Measurements from ENCODE around the gene RGS4. TPM values are rescaled to one million over a fixed set of nuclear protein-coding genes. Genes with fewer than 3 reads are reported as not detected.

Gene RGS4
- polyA plus RNA-seq, 4 donors: 1.1 to 2.7 (median 1.7) TPM; not detected in 1

DNA sequence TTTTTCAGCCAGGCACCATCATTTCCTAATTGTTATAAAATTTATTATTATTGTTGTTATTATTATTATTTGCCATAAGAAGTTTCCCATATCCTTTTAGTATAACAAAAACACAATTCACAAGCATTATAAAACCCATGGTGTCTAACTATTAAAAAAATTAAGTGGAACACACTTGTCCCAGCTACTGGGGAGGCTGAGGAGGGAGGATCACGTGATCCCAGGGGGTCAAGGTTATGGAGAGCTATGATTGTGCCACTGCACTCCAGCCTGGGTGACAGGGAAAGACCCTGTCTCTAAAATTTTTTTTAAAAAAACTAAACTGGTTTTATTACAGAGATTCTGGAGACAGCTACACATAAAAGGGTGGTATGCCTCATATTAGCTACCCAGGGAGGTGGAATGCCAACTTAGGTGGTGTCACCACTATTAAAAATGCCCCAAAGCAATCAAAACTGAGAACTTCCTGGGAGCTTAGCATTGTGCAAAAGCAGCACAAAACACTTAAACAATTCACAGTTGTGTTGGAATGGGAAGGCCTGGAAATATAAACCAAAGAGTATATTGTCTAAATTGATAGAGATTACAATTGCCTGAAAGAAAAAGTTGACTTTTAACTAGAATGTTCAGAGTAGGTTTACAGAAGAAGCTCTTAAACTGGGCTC lies 8.7 kb upstream of the RGS4 start:
- no peaks in the 10 kb centered on the region for H3K27me3 ChIP-seq (ENCODE audit: control insufficient read depth in 3 of 3, insufficient read depth in 3 of 3, low read length in 3 of 3)
- WGBS, 3 donors: 20 to 58% (median 41%) methylated on average over 1 of the region's 1 CpG
- no peak overlapping the region for H3K27ac ChIP-seq (ENCODE audit: low read depth in 1 of 3, low read length in 2 of 3)
- no peak for FAIRE-seq
- no peaks in the 10 kb centered on the region for H3K36me3 ChIP-seq (ENCODE audit: control insufficient read depth in 3 of 3, insufficient read depth in 2 of 3, low read depth in 1 of 3, low read length in 3 of 3)
- no peaks in the 10 kb centered on the region for H3K4me1 ChIP-seq (ENCODE audit: control insufficient read depth in 3 of 3, insufficient read depth in 2 of 3, low read depth in 1 of 3, low read length in 2 of 3)
- H3K4me3 ChIP-seq (ENCODE audit: low read depth in 1 of 3, low read length in 3 of 3): no peak overlapping the region
- H3K9me3 ChIP-seq (ENCODE audit: control insufficient read depth in 2 of 2, insufficient read depth in 1 of 2, low read depth in 1 of 2, low read length in 1 of 2): peaks cover 0 to 2% of the 10 kb centered on the region in 2 donors
- DNase-seq: no peak

DNA sequence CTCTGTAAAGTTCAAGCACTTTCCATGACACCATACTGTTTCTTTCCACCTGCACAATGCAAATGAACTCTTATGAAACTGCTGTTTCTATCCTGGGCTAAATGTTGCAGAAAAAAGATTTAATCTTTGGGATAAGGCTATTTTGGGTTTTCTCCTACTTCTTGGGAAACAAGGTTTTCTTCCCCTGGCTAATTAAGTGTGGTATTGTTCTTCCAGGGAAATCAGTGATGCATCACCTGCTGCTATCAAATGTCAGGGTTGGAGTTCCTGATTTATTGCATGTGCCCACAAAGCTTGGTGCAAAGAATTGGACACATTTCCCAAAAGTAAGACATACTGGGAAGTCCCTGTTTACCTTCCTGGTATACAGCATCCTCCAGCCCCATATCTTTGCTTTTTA lies 6.0 kb upstream of the RGS4 start:
- FAIRE-seq: no peak
- Histone ChIP-seq H3K36me3 (ENCODE audit: control insufficient read depth in 3 of 3, insufficient read depth in 2 of 3, low read depth in 1 of 3, low read length in 3 of 3) (no peaks in the 10 kb centered on the region), H3K9me3 (ENCODE audit: control insufficient read depth in 2 of 2, insufficient read depth in 1 of 2, low read depth in 1 of 2, low read length in 1 of 2) (no peaks in the 10 kb centered on the region), H3K27me3 (ENCODE audit: control insufficient read depth in 3 of 3, insufficient read depth in 3 of 3, low read length in 3 of 3) (no peaks in the 10 kb centered on the region), H3K4me1 (ENCODE audit: control insufficient read depth in 3 of 3, insufficient read depth in 2 of 3, low read depth in 1 of 3, low read length in 2 of 3) (no peaks in the 10 kb centered on the region), H3K27ac (ENCODE audit: low read depth in 1 of 3, low read length in 2 of 3) (no peak overlapping the region), H3K4me3 (ENCODE audit: low read depth in 1 of 3, low read length in 3 of 3) (no peak overlapping the region)
- DNase-seq: no peak

DNA sequence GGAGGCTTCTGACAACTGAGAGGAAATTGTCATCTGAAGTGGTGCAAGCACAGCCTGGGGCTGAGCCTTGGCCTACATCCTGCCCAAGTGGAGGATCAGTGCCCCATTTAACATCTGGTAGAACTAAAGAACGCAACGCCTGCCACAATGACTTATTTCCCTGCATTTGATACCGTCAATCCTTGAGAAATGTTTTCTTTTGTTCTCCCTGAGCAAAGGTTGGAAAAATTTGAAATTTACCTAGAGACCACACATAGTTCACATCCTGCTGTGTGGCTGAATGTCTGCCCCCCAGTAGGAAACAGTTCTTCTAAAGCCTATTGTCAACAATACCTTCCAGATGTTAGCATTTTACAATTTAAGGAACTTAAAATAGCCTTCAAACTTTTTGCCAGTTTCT lies 5.6 kb upstream of the RGS4 start:
- no peaks in the 10 kb centered on the region for H3K9me3 ChIP-seq (ENCODE audit: control insufficient read depth in 2 of 2, insufficient read depth in 1 of 2, low read depth in 1 of 2, low read length in 1 of 2)
- H3K4me3 ChIP-seq (ENCODE audit: low read depth in 1 of 3, low read length in 3 of 3): no peak overlapping the region
- WGBS, 3 donors: 57 to 63% (median 60%) methylated on average over 3 of the region's 3 CpGs
- H3K4me1 ChIP-seq (ENCODE audit: control insufficient read depth in 3 of 3, insufficient read depth in 2 of 3, low read depth in 1 of 3, low read length in 2 of 3): no peaks in the 10 kb centered on the region
- H3K27me3 ChIP-seq (ENCODE audit: control insufficient read depth in 3 of 3, insufficient read depth in 3 of 3, low read length in 3 of 3): no peaks in the 10 kb centered on the region
- no peak for DNase-seq
- no peaks in the 10 kb centered on the region for H3K36me3 ChIP-seq (ENCODE audit: control insufficient read depth in 3 of 3, insufficient read depth in 2 of 3, low read depth in 1 of 3, low read length in 3 of 3)
- H3K27ac ChIP-seq (ENCODE audit: low read depth in 1 of 3, low read length in 2 of 3): no peak overlapping the region
- FAIRE-seq: no peak

- FAIRE-seq: no peak
- H3K36me3 ChIP-seq (ENCODE audit: control insufficient read depth in 3 of 3, insufficient read depth in 2 of 3, low read depth in 1 of 3, low read length in 3 of 3): no peaks in the 10 kb centered on the region
- no peak overlapping the region for H3K27ac ChIP-seq (ENCODE audit: low read depth in 1 of 3, low read length in 2 of 3)
- H3K27me3 ChIP-seq (ENCODE audit: control insufficient read depth in 3 of 3, insufficient read depth in 3 of 3, low read length in 3 of 3): peaks cover 0 to 9% (median 0%) of the 10 kb centered on the region in 3 donors
- H3K4me3 ChIP-seq (ENCODE audit: low read depth in 1 of 3, low read length in 3 of 3): no peak overlapping the region
- no peak for DNase-seq
- H3K4me1 ChIP-seq (ENCODE audit: control insufficient read depth in 3 of 3, insufficient read depth in 2 of 3, low read depth in 1 of 3, low read length in 2 of 3): no peaks in the 10 kb centered on the region
- no peaks in the 10 kb centered on the region for H3K9me3 ChIP-seq (ENCODE audit: control insufficient read depth in 2 of 2, insufficient read depth in 1 of 2, low read depth in 1 of 2, low read length in 1 of 2)
- 15 to 65% (median 64%) methylated on average over 1 of the region's 1 CpG for WGBS, 3 donors
Measured at GRCh38 chr1:163066168-163066567, 3.0 kb upstream of the RGS4 start.

DNA sequence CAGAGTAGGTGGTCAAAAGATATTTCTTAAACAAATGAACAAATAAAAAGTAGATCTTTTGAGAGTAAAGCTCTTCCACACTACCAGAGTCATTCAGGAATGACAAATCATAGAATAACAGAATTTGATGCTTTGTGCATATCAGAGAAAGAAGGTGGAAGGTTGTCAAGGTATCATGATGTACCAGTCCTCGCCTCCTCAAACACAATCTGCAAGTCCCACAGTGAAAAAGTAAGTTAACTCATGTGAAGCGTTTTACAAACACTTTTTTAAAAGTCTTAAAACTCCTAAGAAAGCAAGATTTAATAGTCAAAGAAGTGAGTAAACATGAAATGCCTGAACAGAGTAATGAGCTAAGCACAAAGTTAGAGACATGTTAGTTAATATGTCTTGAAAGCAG lies 2.5 kb upstream of the RGS4 start:
- 63 to 84% (median 79%) methylated on average over 2 of the region's 2 CpGs for WGBS, 3 donors
- FAIRE-seq: no peak

DNA sequence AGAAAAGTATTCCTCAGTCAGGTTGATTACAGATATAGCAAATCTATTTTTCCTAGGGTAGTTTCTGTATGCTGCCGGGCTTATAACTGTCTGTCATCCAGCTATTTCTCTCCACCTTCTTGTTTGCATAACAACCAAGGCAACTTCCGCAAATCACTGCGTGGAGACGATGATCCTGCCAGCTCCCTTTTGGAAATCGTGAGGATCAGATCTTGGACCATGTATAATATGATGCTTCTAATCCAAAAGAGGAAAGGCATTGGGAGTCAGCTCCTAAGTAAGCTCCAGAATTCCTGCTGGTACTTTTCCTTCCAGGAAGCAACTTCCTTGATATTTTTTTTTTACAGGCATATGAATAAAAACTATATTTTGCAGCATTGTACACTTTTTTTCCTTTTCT lies 445 bp upstream of the RGS4 start:
- Histone ChIP-seq H3K36me3 (ENCODE audit: control insufficient read depth in 3 of 3, insufficient read depth in 2 of 3, low read depth in 1 of 3, low read length in 3 of 3) (no peaks in the 10 kb centered on the region), H3K27me3 (ENCODE audit: control insufficient read depth in 3 of 3, insufficient read depth in 3 of 3, low read length in 3 of 3) (peaks cover 0 to 9% (median 0%) of the 10 kb centered on the region in 3 donors), H3K4me3 (ENCODE audit: low read depth in 1 of 3, low read length in 3 of 3) (no peak overlapping the region), H3K9me3 (ENCODE audit: control insufficient read depth in 2 of 2, insufficient read depth in 1 of 2, low read depth in 1 of 2, low read length in 1 of 2) (no peaks in the 10 kb centered on the region), H3K4me1 (ENCODE audit: control insufficient read depth in 3 of 3, insufficient read depth in 2 of 3, low read depth in 1 of 3, low read length in 2 of 3) (no peaks in the 10 kb centered on the region), H3K27ac (ENCODE audit: low read depth in 1 of 3, low read length in 2 of 3) (no peak overlapping the region)
- 6 to 21% (median 16%) methylated on average over 5 of the region's 5 CpGs for WGBS, 3 donors
- FAIRE-seq: no peak
- DNase-seq: peak in 1 of 2 donors; percentile 5

More for the DNA sequence above, 2.5 kb upstream of the RGS4 start:
- Histone ChIP-seq H3K27ac (ENCODE audit: low read depth in 1 of 3, low read length in 2 of 3) (no peak overlapping the region), H3K9me3 (ENCODE audit: control insufficient read depth in 2 of 2, insufficient read depth in 1 of 2, low read depth in 1 of 2, low read length in 1 of 2) (no peaks in the 10 kb centered on the region), H3K4me1 (ENCODE audit: control insufficient read depth in 3 of 3, insufficient read depth in 2 of 3, low read depth in 1 of 3, low read length in 2 of 3) (no peaks in the 10 kb centered on the region), H3K27me3 (ENCODE audit: control insufficient read depth in 3 of 3, insufficient read depth in 3 of 3, low read length in 3 of 3) (peaks cover 0 to 9% (median 0%) of the 10 kb centered on the region in 3 donors), H3K4me3 (ENCODE audit: low read depth in 1 of 3, low read length in 3 of 3) (no peak overlapping the region), H3K36me3 (ENCODE audit: control insufficient read depth in 3 of 3, insufficient read depth in 2 of 3, low read depth in 1 of 3, low read length in 3 of 3) (no peaks in the 10 kb centered on the region)
- no peak for DNase-seq

GRCh38 chr1:163069655-163070277 lies 605 bp downstream of the RGS4 start:
- FAIRE-seq (no peak), DNase-seq (no peak)
- WGBS, 3 donors: 54 to 57% (median 55%) methylated on average over 2 of the region's 2 CpGs
- no peaks in the 10 kb centered on the region for H3K4me1 ChIP-seq (ENCODE audit: control insufficient read depth in 3 of 3, insufficient read depth in 2 of 3, low read depth in 1 of 3, low read length in 2 of 3)
- peaks cover 0 to 9% (median 0%) of the 10 kb centered on the region in 3 donors for H3K27me3 ChIP-seq (ENCODE audit: control insufficient read depth in 3 of 3, insufficient read depth in 3 of 3, low read length in 3 of 3)
- H3K9me3 ChIP-seq (ENCODE audit: control insufficient read depth in 2 of 2, insufficient read depth in 1 of 2, low read depth in 1 of 2, low read length in 1 of 2): no peaks in the 10 kb centered on the region
- peak overlapping the region in 1 of 3 donors; percentile 20 for H3K4me3 ChIP-seq (ENCODE audit: low read depth in 1 of 3, low read length in 3 of 3)
- no peak overlapping the region for H3K27ac ChIP-seq (ENCODE audit: low read depth in 1 of 3, low read length in 2 of 3)
- H3K36me3 ChIP-seq (ENCODE audit: control insufficient read depth in 3 of 3, insufficient read depth in 2 of 3, low read depth in 1 of 3, low read length in 3 of 3): no peaks in the 10 kb centered on the region

- WGBS, 3 donors: 9 to 11% (median 10%) methylated on average over 6 of the region's 6 CpGs
- Histone ChIP-seq H3K27me3 (ENCODE audit: control insufficient read depth in 3 of 3, insufficient read depth in 3 of 3, low read length in 3 of 3) (peaks cover 0 to 9% (median 0%) of the 10 kb centered on the region in 3 donors), H3K27ac (ENCODE audit: low read depth in 1 of 3, low read length in 2 of 3) (no peak overlapping the region), H3K36me3 (ENCODE audit: control insufficient read depth in 3 of 3, insufficient read depth in 2 of 3, low read depth in 1 of 3, low read length in 3 of 3) (no peaks in the 10 kb centered on the region), H3K4me3 (ENCODE audit: low read depth in 1 of 3, low read length in 3 of 3) (no peak overlapping the region), H3K9me3 (ENCODE audit: control insufficient read depth in 2 of 2, insufficient read depth in 1 of 2, low read depth in 1 of 2, low read length in 1 of 2) (no peaks in the 10 kb centered on the region), H3K4me1 (ENCODE audit: control insufficient read depth in 3 of 3, insufficient read depth in 2 of 3, low read depth in 1 of 3, low read length in 2 of 3) (no peaks in the 10 kb centered on the region)
- peak; percentile 47 to 56 for DNase-seq
- FAIRE-seq: no peak
Measured at GRCh38 chr1:163071405-163072255, 2.5 kb downstream of the RGS4 start.

Measured in small intestine (tissue), 7 donors.